ENCODE data around the gene SOWAHA.

Gene SOWAHA

GRCh38 chr5:132825033-132825833 lies 12.1 kb downstream of the SOWAHA start:
- ChIA-PET POLR2A (no interaction called here), CTCF (no interaction called here)
- DNase-seq (ENCODE audit: extremely low spot score), result no peak

GRCh38 chr5:132825834-132826391 lies 12.8 kb downstream of the SOWAHA start:
- no peak for TF ChIP-seq SP1 (IDR thresholded peaks at IDR 0.05)
- TF ChIP-seq L3MBTL2 (conservative IDR thresholded peaks at IDR 0.05), result no peak
- no peak for TF ChIP-seq ELF4 (IDR thresholded peaks at IDR 0.05)
- TF ChIP-seq NFRKB (IDR thresholded peaks at IDR 0.05), result no peak
- TF ChIP-seq TARDBP (IDR thresholded peaks at IDR 0.05), result no peak
- TF ChIP-seq PKNOX1 (IDR thresholded peaks at IDR 0.05), result no peak
- no peak for TF ChIP-seq ZNF384 (IDR thresholded peaks at IDR 0.05)
- TF ChIP-seq ARNT (IDR thresholded peaks at IDR 0.05), result no peak
- TF ChIP-seq CTBP1 (IDR thresholded peaks at IDR 0.05; ENCODE audit: borderline replicate concordance), result no peak
- no peak for TF ChIP-seq FOXM1 (IDR thresholded peaks at IDR 0.05; ENCODE audit: borderline replicate concordance)
- no peak for TF ChIP-seq FOXA1 (IDR thresholded peaks at IDR 0.05)
- TF ChIP-seq SUZ12 (IDR thresholded peaks at IDR 0.05), result no peak
- no peak for TF ChIP-seq LEF1 (IDR thresholded peaks at IDR 0.05; ENCODE audit: borderline replicate concordance)
- no peak for TF ChIP-seq HDGF (IDR thresholded peaks at IDR 0.05; ENCODE audit: borderline replicate concordance)
- TF ChIP-seq FOXK2 (IDR thresholded peaks at IDR 0.05), result no peak
- TF ChIP-seq BHLHE40 (IDR thresholded peaks at IDR 0.05; ENCODE audit: borderline replicate concordance), result no peak
- CTCF ChIA-PET, result no interaction called here
- POLR2A ChIA-PET, result interaction anchor here (0.7 kb wide), 1 partner anchor 88 kb away, joined by 3 read pairs; the partner anchor contains the start of gene KIF3A
- no peak for DNase-seq (ENCODE audit: extremely low spot score)

More at GRCh38 chr5:132825033-132825833, 12.1 kb downstream of the SOWAHA start:
- TF ChIP-seq HDGF (IDR thresholded peaks at IDR 0.05; ENCODE audit: borderline replicate concordance) (no peak), LEF1 (IDR thresholded peaks at IDR 0.05; ENCODE audit: borderline replicate concordance) (no peak), FOXM1 (IDR thresholded peaks at IDR 0.05; ENCODE audit: borderline replicate concordance) (no peak), ZNF384 (IDR thresholded peaks at IDR 0.05) (no peak), FOXA1 (IDR thresholded peaks at IDR 0.05) (no peak), BHLHE40 (IDR thresholded peaks at IDR 0.05; ENCODE audit: borderline replicate concordance) (no peak), SUZ12 (IDR thresholded peaks at IDR 0.05) (no peak), ARNT (IDR thresholded peaks at IDR 0.05) (no peak), CTBP1 (IDR thresholded peaks at IDR 0.05; ENCODE audit: borderline replicate concordance) (no peak), L3MBTL2 (conservative IDR thresholded peaks at IDR 0.05) (no peak), ELF4 (IDR thresholded peaks at IDR 0.05) (no peak), NFRKB (IDR thresholded peaks at IDR 0.05) (no peak), TARDBP (IDR thresholded peaks at IDR 0.05) (no peak), FOXK2 (IDR thresholded peaks at IDR 0.05) (no peak), PKNOX1 (IDR thresholded peaks at IDR 0.05) (no peak), SP1 (IDR thresholded peaks at IDR 0.05) (no peak)

GRCh38 chr5:132826424-132827082 lies 13.5 kb downstream of the SOWAHA start:
- POLR2A ChIA-PET, result interaction anchor here (0.7 kb wide), 1 partner anchor 89 kb away, joined by 3 read pairs; the partner anchor contains the start of gene KIF3A
- DNase-seq (ENCODE audit: extremely low spot score), result no peak
- no peak for TF ChIP-seq FOXA1 (IDR thresholded peaks at IDR 0.05)
- TF ChIP-seq SUZ12 (IDR thresholded peaks at IDR 0.05), result no peak
- no peak for TF ChIP-seq PKNOX1 (IDR thresholded peaks at IDR 0.05)
- no peak for TF ChIP-seq ZNF384 (IDR thresholded peaks at IDR 0.05)
- TF ChIP-seq ARNT (IDR thresholded peaks at IDR 0.05), result no peak
- TF ChIP-seq CTBP1 (IDR thresholded peaks at IDR 0.05; ENCODE audit: borderline replicate concordance), result no peak
- TF ChIP-seq SP1 (IDR thresholded peaks at IDR 0.05), result no peak
- no peak for TF ChIP-seq NFRKB (IDR thresholded peaks at IDR 0.05)
- no peak for TF ChIP-seq ELF4 (IDR thresholded peaks at IDR 0.05)
- no peak for TF ChIP-seq TARDBP (IDR thresholded peaks at IDR 0.05)
- no peak for TF ChIP-seq HDGF (IDR thresholded peaks at IDR 0.05; ENCODE audit: borderline replicate concordance)
- no peak for TF ChIP-seq FOXK2 (IDR thresholded peaks at IDR 0.05)
- TF ChIP-seq LEF1 (IDR thresholded peaks at IDR 0.05; ENCODE audit: borderline replicate concordance), result no peak
- no peak for TF ChIP-seq L3MBTL2 (conservative IDR thresholded peaks at IDR 0.05)
- no peak for TF ChIP-seq FOXM1 (IDR thresholded peaks at IDR 0.05; ENCODE audit: borderline replicate concordance)
- TF ChIP-seq BHLHE40 (IDR thresholded peaks at IDR 0.05; ENCODE audit: borderline replicate concordance), result no peak
- CTCF ChIA-PET, result no interaction called here

GRCh38 chr5:132827943-132828673 lies 15.0 kb downstream of the SOWAHA start:
- ChIA-PET POLR2A (interaction anchor here (1.3 to 1.4 kb wide), 3 partner anchors 13 to 534 kb away, joined by 3 to 4 read pairs (median 4); partner anchors contain the start of genes GDF9, SLC22A4 and UQCRQ), CTCF (interaction anchor here (0.9 to 1.2 kb wide), 3 partner anchors 8 to 300 kb away, joined by 3 to 11 read pairs (median 3); no protein-coding TSS in a partner anchor)
- TF ChIP-seq FOXM1 (IDR thresholded peaks at IDR 0.05; ENCODE audit: borderline replicate concordance), result no peak
- TF ChIP-seq NFRKB (IDR thresholded peaks at IDR 0.05), result no peak
- no peak for TF ChIP-seq LEF1 (IDR thresholded peaks at IDR 0.05; ENCODE audit: borderline replicate concordance)
- TF ChIP-seq ZNF384 (IDR thresholded peaks at IDR 0.05), result no peak
- no peak for TF ChIP-seq L3MBTL2 (conservative IDR thresholded peaks at IDR 0.05)
- no peak for TF ChIP-seq CTBP1 (IDR thresholded peaks at IDR 0.05; ENCODE audit: borderline replicate concordance)
- TF ChIP-seq FOXK2 (IDR thresholded peaks at IDR 0.05), result no peak
- TF ChIP-seq SP1 (IDR thresholded peaks at IDR 0.05), result no peak
- TF ChIP-seq BHLHE40 (IDR thresholded peaks at IDR 0.05; ENCODE audit: borderline replicate concordance), result no peak
- TF ChIP-seq TARDBP (IDR thresholded peaks at IDR 0.05), result no peak
- no peak for TF ChIP-seq FOXA1 (IDR thresholded peaks at IDR 0.05)
- no peak for TF ChIP-seq PKNOX1 (IDR thresholded peaks at IDR 0.05)
- TF ChIP-seq SUZ12 (IDR thresholded peaks at IDR 0.05), result no peak
- TF ChIP-seq HDGF (IDR thresholded peaks at IDR 0.05; ENCODE audit: borderline replicate concordance), result no peak
- TF ChIP-seq ELF4 (IDR thresholded peaks at IDR 0.05), result no peak
- TF ChIP-seq ARNT (IDR thresholded peaks at IDR 0.05), result no peak
- DNase-seq (ENCODE audit: extremely low spot score), result no peak
